Liver (tissue), 9 donors: ENCODE measurements around the gene ADAMTS15. TPM values are rescaled to one million over a fixed set of nuclear protein-coding genes. Genes with fewer than 3 reads are reported as not detected.

ENCODE experiments used
- DNase-seq: peaks from one replicate; pipeline ENCODE4 v3.0.0-alpha.2; 2017; ENCODE audit warnings: low spot score
- H3K27ac ChIP-seq, 2 donors: one replicate each; pipeline ENCODE4 v1.7.0; 2013; ENCODE audit warnings: inconsistent platforms in 2 of 2, low read length in 2 of 2, control low read depth in 1 of 2, low read depth in 1 of 2, mild to moderate bottlenecking in 1 of 2
- H3K27me3 ChIP-seq, 4 donors: one replicate each; pipeline versions ENCODE4 v1.6.1 to v1.7.0; 2013; ENCODE audit warnings: low read length in 3 of 4, inconsistent platforms in 1 of 4, mild to moderate bottlenecking in 1 of 4, moderate library complexity in 1 of 4; ENCODE audit not compliant: control insufficient read depth in 4 of 4, insufficient read depth in 4 of 4
- H3K36me3 ChIP-seq, 4 donors: one replicate each; pipeline versions ENCODE4 v1.6.1 to v1.7.0; 2013; ENCODE audit warnings: low read length in 3 of 4, mild to moderate bottlenecking in 3 of 4, low read depth in 1 of 4, moderate library complexity in 1 of 4; ENCODE audit not compliant: control insufficient read depth in 4 of 4, insufficient read depth in 3 of 4
- H3K4me1 ChIP-seq, 4 donors: one replicate each; pipeline versions ENCODE4 v1.6.1 to v1.7.0; 2013; ENCODE audit warnings: low read length in 3 of 4, mild to moderate bottlenecking in 3 of 4, moderate library complexity in 1 of 4; ENCODE audit not compliant: control insufficient read depth in 4 of 4, insufficient read depth in 4 of 4
- H3K4me3 ChIP-seq, 3 donors: one replicate each; pipeline versions ENCODE4 v1.6.1 to v1.7.0; 2013; ENCODE audit warnings: low read length in 3 of 3, control low read depth in 1 of 3, low read depth in 1 of 3, mild to moderate bottlenecking in 1 of 3
- H3K9ac ChIP-seq, 2 donors: one replicate each; pipeline ENCODE4 v1.7.0; 2013; ENCODE audit warnings: low read length in 2 of 2, mild to moderate bottlenecking in 2 of 2, moderate library complexity in 2 of 2, control low read depth in 1 of 2, low read depth in 1 of 2
- H3K9me3 ChIP-seq, 4 donors: one replicate each; pipeline versions ENCODE4 v1.6.1 to v1.7.0; 2013; ENCODE audit warnings: low read length in 3 of 4; ENCODE audit not compliant: control insufficient read depth in 4 of 4
- ATF3 ChIP-seq: IDR thresholded peaks from 2 replicates; pipeline ENCODE4 v1.6.1; 2016; ENCODE audit warnings: antibody characterized with exemption
- EGR1 ChIP-seq, 2 donors: IDR thresholded peaks; 2 replicates each; pipeline ENCODE4 v1.6.1; 2016 to 2018; ENCODE audit warnings: antibody characterized with exemption in 2 of 2, low read depth in 2 of 2
- FOXA1 ChIP-seq: IDR thresholded peaks from 2 replicates; pipeline ENCODE4 v1.6.1; 2016; ENCODE audit warnings: antibody characterized with exemption
- FOXA2 ChIP-seq: IDR thresholded peaks from 2 replicates; pipeline ENCODE4 v1.6.1; 2016; ENCODE audit warnings: antibody characterized with exemption
- GABPA ChIP-seq, 2 donors: IDR thresholded peaks in 1 of 2; conservative IDR thresholded peaks in 1 of 2; 2 replicates each; pipeline ENCODE4 v1.6.1; 2016; ENCODE audit warnings: antibody characterized with exemption in 2 of 2, mild to moderate bottlenecking in 1 of 2, moderate library complexity in 1 of 2
- HNF4A ChIP-seq, 2 donors: conservative IDR thresholded peaks; 2 replicates each; pipeline ENCODE4 v1.6.1; 2016; ENCODE audit warnings: antibody characterized with exemption in 2 of 2, mild to moderate bottlenecking in 2 of 2
- JUND ChIP-seq, 2 donors: IDR thresholded peaks; 2 replicates each; pipeline ENCODE4 v1.6.1; 2016; ENCODE audit warnings: antibody characterized with exemption in 2 of 2
- MAX ChIP-seq: IDR thresholded peaks from 2 replicates; pipeline ENCODE4 v1.6.1; 2016; ENCODE audit warnings: antibody characterized with exemption
- NR2F2 ChIP-seq: IDR thresholded peaks from 2 replicates; pipeline ENCODE4 v1.6.1; 2016; ENCODE audit warnings: antibody characterized with exemption
- RAD21 ChIP-seq, 2 donors: IDR thresholded peaks; 2 replicates each; pipeline ENCODE4 v1.6.1; 2016; ENCODE audit warnings: antibody characterized with exemption in 2 of 2, mild to moderate bottlenecking in 2 of 2
- REST ChIP-seq: IDR thresholded peaks from 2 replicates; pipeline ENCODE4 v1.6.1; 2016; ENCODE audit warnings: antibody characterized with exemption, mild to moderate bottlenecking
- RXRA ChIP-seq, 2 donors: IDR thresholded peaks; 2 replicates each; pipeline ENCODE4 v1.6.1; 2017 to 2018; ENCODE audit warnings: antibody characterized with exemption in 2 of 2, mild to moderate bottlenecking in 1 of 2
- SP1 ChIP-seq: IDR thresholded peaks from 2 replicates; pipeline ENCODE4 v1.6.1; 2018; ENCODE audit warnings: antibody characterized with exemption, mild to moderate bottlenecking
- TAF1 ChIP-seq: conservative IDR thresholded peaks from 2 replicates; pipeline ENCODE4 v1.6.1; 2016; ENCODE audit warnings: antibody characterized with exemption, mild to moderate bottlenecking
- YY1 ChIP-seq: IDR thresholded peaks from 2 replicates; pipeline ENCODE4 v1.6.1; 2016; ENCODE audit warnings: antibody characterized with exemption, mild to moderate bottlenecking
- ZBTB33 ChIP-seq: IDR thresholded peaks from 2 replicates; pipeline ENCODE4 v1.6.1; 2016; ENCODE audit warnings: antibody characterized with exemption
- WGBS: extraction: QIAGEN DNeasy Blood & Tissue Kit; methylation state at CpG from one replicate; pipeline ENCODE4 v1.1.7; 2013; 5-methylcytosine and 5-hydroxymethylcytosine counted together
- polyA plus RNA-seq, 2 donors: library from polyadenylated mRNA; stranded (reverse) in 1 of 2; unstranded in 1 of 2; fragments of 200-250 nt in 1 of 2; fragments of >200 nt in 1 of 2; fragmentation: Nextera tagmentation in 1 of 2; extraction: Ambion mirVana in 1 of 2; gene quantifications; one replicate each; pipeline versions ENCODE4 v1.2.1 to v1.2.3, GENCODE V29; 2013 to 2015
- total RNA-seq, 2 donors: library from RNA; depleted of rRNA; stranded (reverse); fragments of >200 nt; gene quantifications; one replicate each; pipeline ENCODE4 v1.2.3, GENCODE V29; 2014
- donor health status: healthy.
- donor health status: healthy.
- donor health status: healthy.
- donor health status: healthy.
- donor health status: healthy.

Gene ADAMTS15
- total and polyA plus RNA-seq, 4 donors = 0.06 to 1.3 (median 0.77) TPM

- TF ChIP-seq GABPA (IDR thresholded peaks at IDR 0.05 in 1 of 2, conservative IDR thresholded peaks at IDR 0.05 in 1 of 2) (no peak), FOXA2 (no peak), JUND (IDR thresholded peaks at IDR 0.05) (no peak), TAF1 (no peak)
Measured at GRCh38 chr11:130425156-130425555, 23.3 kb upstream of the ADAMTS15 start (continued).

- Histone ChIP-seq H3K36me3 (no peaks in the 10 kb centered on the region), H3K27me3 (peaks cover 0 to 12% (median 3%) of the 10 kb centered on the region in 4 donors), H3K4me1 (peaks cover 11 to 24% (median 20%) of the 10 kb centered on the region in 4 donors), H3K9me3 (no peaks in the 10 kb centered on the region), H3K9ac (no peak overlapping the region), H3K27ac (no peak overlapping the region), H3K4me3 (no peak overlapping the region)
- 60% methylated on average over 5 of the region's 5 CpGs for WGBS
- no peak for TF ChIP-seq FOXA2
- TF ChIP-seq NR2F2 = no peak
- no peak for TF ChIP-seq SP1
- no peak for TF ChIP-seq ZBTB33
- no peak for TF ChIP-seq YY1
- TF ChIP-seq JUND (IDR thresholded peaks at IDR 0.05) = no peak
- no peak for TF ChIP-seq GABPA (IDR thresholded peaks at IDR 0.05 in 1 of 2, conservative IDR thresholded peaks at IDR 0.05 in 1 of 2)
- no peak for TF ChIP-seq RAD21 (IDR thresholded peaks at IDR 0.05)
- no peak for TF ChIP-seq REST
- TF ChIP-seq ATF3 = no peak
- TF ChIP-seq RXRA (IDR thresholded peaks at IDR 0.05) = no peak
- TF ChIP-seq MAX = no peak
- TF ChIP-seq FOXA1 = no peak
- no peak for TF ChIP-seq EGR1 (IDR thresholded peaks at IDR 0.05; ENCODE audit: low read depth in 2 of 2)
- no peak for TF ChIP-seq TAF1
- TF ChIP-seq HNF4A (conservative IDR thresholded peaks at IDR 0.05) = no peak
- no peak for DNase-seq
Measured at GRCh38 chr11:130426223-130426836, 22.1 kb upstream of the ADAMTS15 start.
